HuH-7 (cell line): ENCODE data around the gene TMCO4.

Source experiments
- DNase-seq: peaks from one replicate; pipeline ENCODE4 v3.0.0; 2011; ENCODE audit warnings: low spot score

The TMCO4 gene

GRCh38 chr1:19749685-19750084 is 50.0 kb downstream of the TMCO4 start:
- no peak for DNase-seq

GRCh38 chr1:19747761-19748160 is 52.0 kb downstream of the TMCO4 start:
- no peak for DNase-seq

GRCh38 chr1:19744886-19745285 is 54.8 kb downstream of the TMCO4 start:
- no peak for DNase-seq

- no peak for DNase-seq
Measured at GRCh38 chr1:19744335-19744743, 55.4 kb downstream of the TMCO4 start.

- DNase-seq = no peak
Measured at GRCh38 chr1:19743793-19744192, 55.9 kb downstream of the TMCO4 start.

- no peak for DNase-seq
Measured at GRCh38 chr1:19743180-19743579, 56.5 kb downstream of the TMCO4 start.

- no peak for DNase-seq
Measured at GRCh38 chr1:19739628-19740027, 60.1 kb downstream of the TMCO4 start.

GRCh38 chr1:19738669-19739068 is 61.0 kb downstream of the TMCO4 start:
- DNase-seq = no peak

- no peak for DNase-seq
Measured at GRCh38 chr1:19738076-19738475, 61.6 kb downstream of the TMCO4 start.

GRCh38 chr1:19737104-19737825 is 62.5 kb downstream of the TMCO4 start:
- no peak for DNase-seq

- DNase-seq = no peak
Measured at GRCh38 chr1:19735440-19736127, 64.1 kb downstream of the TMCO4 start.

- no peak for DNase-seq
Measured at GRCh38 chr1:19734472-19734999, 65.2 kb downstream of the TMCO4 start.

GRCh38 chr1:19734056-19734455 is 65.7 kb downstream of the TMCO4 start:
- no peak for DNase-seq

GRCh38 chr1:19733615-19734014 is 66.1 kb downstream of the TMCO4 start:
- no peak for DNase-seq

- no peak for DNase-seq
Measured at GRCh38 chr1:19731311-19731821, 68.3 kb downstream of the TMCO4 start.

- DNase-seq = no peak
Measured at GRCh38 chr1:19730793-19731192, 68.9 kb downstream of the TMCO4 start.

GRCh38 chr1:19730232-19730631 is 69.5 kb downstream of the TMCO4 start:
- DNase-seq = no peak

- DNase-seq = no peak
Measured at GRCh38 chr1:19728413-19729145, 71.1 kb downstream of the TMCO4 start.

GRCh38 chr1:19725606-19726005 is 74.1 kb downstream of the TMCO4 start:
- DNase-seq = no peak

- DNase-seq = no peak
Measured at GRCh38 chr1:19723874-19724273, 75.8 kb downstream of the TMCO4 start.

- no peak for DNase-seq
Measured at GRCh38 chr1:19720973-19721372, 78.7 kb downstream of the TMCO4 start.

GRCh38 chr1:19720174-19720573 is 79.5 kb downstream of the TMCO4 start:
- DNase-seq = no peak

- DNase-seq = no peak
Measured at GRCh38 chr1:19717467-19717866, 82.2 kb downstream of the TMCO4 start.
